Activated CD4-positive, alpha-beta T cell treated with anti-CD3 and anti-CD28 coated beads for 1 hour (primary cell): Measurements from ENCODE around the gene TLN1.

Experiments
- DNase-seq: peaks from one replicate; pipeline ENCODE4 v3.0.0-alpha.2; 2020

TLN1 gene

GRCh38 chr9:35681341-35682002, 50.5 kb downstream of the TLN1 start:
- DNase-seq: no peak

- no peak for DNase-seq
These were observed 51.5 kb downstream of the TLN1 start for GRCh38 chr9:35680331-35681105.

- no peak for DNase-seq
These were observed 52.1 kb downstream of the TLN1 start for GRCh38 chr9:35679766-35680330.

DNA sequence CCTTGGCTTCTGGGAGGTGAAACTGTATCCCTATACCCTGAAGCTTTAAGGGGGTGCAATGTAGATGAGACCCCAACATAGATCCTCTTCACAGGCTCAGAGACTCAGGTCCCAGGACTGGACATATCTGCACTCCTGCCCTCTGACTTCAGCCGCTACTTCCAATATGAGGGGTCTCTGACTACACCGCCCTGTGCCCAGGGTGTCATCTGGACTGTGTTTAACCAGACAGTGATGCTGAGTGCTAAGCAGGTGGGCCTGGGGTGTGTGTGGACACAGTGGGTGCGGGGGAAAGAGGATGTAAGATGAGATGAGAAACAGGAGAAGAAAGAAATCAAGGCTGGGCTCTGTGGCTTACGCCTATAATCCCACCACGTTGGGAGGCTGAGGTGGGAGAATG, 52.9 kb downstream of the TLN1 start:
- DNase-seq: no peak

DNA sequence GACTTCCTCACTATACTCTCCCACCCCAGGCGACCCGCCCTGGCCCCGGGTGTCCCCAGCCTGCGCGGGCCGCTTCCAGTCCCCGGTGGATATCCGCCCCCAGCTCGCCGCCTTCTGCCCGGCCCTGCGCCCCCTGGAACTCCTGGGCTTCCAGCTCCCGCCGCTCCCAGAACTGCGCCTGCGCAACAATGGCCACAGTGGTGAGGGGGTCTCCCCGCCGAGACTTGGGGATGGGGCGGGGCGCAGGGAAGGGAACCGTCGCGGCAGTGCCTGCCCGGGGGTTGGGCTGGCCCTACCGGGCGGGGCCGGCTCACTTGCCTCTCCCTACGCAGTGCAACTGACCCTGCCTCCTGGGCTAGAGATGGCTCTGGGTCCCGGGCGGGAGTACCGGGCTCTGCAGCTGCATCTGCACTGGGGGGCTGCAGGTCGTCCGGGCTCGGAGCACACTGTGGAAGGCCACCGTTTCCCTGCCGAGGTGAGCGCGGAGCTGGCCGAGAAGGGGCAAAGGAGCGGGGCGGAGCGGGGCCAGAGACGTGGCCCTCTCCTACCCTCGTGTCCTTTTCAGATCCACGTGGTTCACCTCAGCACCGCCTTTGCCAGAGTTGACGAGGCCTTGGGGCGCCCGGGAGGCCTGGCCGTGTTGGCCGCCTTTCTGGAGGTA, 56.1 kb downstream of the TLN1 start:
- no peak for DNase-seq

DNA sequence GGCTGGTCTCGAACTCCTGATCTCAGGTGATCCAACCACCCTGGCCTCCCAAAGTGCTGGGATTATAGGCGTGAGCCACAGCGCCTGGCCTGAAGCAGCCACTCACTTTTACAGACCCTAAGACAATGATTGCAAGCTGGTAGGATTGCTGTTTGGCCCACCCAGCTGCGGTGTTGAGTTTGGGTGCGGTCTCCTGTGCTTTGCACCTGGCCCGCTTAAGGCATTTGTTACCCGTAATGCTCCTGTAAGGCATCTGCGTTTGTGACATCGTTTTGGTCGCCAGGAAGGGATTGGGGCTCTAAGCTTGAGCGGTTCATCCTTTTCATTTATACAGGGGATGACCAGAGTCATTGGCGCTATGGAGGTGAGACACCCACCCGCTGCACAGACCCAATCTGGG, 56.8 kb downstream of the TLN1 start:
- DNase-seq: no peak

DNA sequence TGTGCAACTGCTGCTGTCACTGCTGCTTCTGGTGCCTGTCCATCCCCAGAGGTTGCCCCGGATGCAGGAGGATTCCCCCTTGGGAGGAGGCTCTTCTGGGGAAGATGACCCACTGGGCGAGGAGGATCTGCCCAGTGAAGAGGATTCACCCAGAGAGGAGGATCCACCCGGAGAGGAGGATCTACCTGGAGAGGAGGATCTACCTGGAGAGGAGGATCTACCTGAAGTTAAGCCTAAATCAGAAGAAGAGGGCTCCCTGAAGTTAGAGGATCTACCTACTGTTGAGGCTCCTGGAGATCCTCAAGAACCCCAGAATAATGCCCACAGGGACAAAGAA, 58.0 kb downstream of the TLN1 start:
- DNase-seq: no peak

DNA sequence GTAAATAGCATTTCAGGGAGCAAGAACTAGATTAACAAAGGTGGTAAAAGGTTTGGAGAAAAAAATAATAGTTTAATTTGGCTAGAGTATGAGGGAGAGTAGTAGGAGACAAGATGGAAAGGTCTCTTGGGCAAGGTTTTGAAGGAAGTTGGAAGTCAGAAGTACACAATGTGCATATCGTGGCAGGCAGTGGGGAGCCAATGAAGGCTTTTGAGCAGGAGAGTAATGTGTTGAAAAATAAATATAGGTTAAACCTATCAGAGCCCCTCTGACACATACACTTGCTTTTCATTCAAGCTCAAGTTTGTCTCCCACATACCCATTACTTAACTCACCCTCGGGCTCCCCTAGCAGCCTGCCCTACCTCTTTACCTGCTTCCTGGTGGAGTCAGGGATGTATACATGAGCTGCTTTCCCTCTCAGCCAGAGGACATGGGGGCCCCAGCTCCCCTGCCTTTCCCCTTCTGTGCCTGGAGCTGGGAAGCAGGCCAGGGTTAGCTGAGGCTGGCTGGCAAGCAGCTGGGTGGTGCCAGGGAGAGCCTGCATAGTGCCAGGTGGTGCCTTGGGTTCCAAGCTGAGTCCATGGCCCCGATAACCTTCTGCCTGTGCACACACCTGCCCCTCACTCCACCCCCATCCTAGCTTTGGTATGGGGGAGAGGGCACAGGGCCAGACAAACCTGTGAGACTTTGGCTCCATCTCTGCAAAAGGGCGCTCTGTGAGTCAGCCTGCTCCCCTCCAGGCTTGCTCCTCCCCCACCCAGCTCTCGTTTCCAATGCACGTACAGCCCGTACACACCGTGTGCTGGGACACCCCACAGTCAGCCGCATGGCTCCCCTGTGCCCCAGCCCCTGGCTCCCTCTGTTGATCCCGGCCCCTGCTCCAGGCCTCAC, 58.6 kb downstream of the TLN1 start, which contains the start of gene CA9:
Gene CA9 (plus strand): TSS at position 797 of the 893 bp plus-strand sequence. CDS start 32 bp downstream, at position 829.
- no peak for DNase-seq

DNA sequence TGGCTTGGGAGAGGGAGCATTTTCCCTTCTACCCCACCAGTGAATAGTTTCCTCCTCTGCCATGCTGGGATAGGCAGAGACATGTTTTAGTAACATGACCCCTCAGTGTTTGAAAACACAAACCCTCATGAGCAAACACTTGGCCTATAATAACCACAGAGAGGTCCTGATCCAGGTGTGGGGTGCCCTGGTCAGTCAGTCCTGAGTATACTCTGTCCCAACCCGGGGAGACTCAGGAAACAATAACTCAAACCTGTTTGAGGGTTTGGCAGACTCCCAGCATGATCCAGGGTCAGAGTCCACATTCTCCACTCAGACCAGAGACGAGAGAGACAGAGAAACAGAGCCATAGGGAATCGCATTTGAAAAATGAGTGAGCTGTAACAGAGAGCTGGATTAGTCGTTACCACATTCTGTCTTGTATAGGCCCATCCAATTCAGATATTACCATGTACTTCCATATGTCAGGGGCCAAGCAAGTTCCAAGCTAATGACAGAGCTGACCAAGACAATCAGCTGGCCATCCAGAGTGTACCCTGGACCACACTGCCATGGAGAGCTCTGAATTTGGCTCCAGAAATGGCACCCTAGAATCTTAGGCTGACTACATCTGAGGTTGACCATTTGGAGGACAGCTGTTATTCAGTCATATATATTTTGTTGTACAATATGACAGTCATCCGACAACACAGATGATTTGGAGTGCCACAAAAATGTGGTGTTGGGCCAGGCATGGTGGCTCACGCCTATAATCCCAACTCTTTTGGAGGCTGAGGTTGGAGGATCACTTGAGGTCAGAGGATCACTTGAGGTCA, 62.5 kb downstream of the TLN1 start:
- DNase-seq: no peak

DNA sequence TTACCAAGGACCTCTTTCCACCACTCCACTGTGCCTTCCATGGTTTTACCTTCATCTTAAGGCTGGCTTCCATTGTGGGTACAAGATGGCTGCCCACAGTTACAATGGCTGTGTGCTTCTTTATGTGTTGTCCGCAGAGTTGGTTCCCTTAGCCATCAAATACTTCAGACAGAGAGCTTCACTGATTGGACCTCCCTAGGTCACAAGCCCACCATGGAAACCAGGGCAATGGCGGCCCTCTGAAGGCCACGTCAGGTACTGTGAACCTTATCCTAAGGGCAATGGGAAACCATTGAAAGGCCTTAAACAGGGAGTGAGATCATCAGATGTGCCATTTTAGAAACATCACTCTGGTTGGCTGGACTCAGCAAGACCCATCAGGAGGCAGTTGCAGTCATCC, 64.1 kb downstream of the TLN1 start:
- no peak for DNase-seq

DNA sequence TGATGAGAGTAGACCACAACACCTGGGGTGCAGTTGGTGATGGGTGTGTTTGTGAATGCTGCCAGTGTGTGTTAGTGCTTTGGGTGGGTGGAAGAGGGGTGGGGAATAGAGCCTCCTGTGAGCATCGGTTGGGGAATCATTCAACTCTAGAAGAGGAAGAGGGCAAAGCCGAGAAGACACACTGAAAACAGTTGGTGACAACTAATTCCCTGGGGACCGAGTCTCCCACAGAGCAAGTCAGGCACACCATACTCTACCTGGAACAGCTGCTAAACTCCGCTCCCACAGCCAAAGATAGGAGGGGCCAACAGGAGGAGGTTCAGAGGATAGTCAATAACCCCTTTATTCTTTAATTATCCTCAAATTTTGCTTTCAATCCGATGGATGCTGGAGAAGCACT, 65.4 kb downstream of the TLN1 start:
- DNase-seq: no peak

DNA sequence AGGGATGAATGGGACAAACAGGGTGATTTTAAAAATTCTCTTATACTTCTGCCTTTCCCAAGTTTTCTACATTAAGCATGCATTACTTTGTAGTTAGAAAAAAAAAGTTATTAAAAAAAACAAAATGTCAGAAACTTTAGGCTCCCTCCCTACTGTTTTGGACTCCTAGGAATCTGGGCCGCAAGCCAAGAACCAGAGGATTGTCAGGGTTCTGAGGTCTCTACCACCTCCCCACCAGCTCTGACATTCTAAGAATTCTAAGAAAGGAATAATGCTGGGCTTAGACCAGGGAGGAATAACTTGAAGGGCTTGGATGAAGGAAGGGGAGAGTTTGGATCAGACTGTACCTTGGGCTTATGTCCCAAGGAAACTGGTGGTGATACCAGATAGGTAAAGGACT, 66.0 kb downstream of the TLN1 start:
- no peak for DNase-seq

GRCh38 chr9:35665471-35665818, 66.5 kb downstream of the TLN1 start:
- DNase-seq: no peak

GRCh38 chr9:35664531-35665470, 67.2 kb downstream of the TLN1 start, which contains the start of gene ARHGEF39:
Gene ARHGEF39, minus strand, starts transcription at chr9:35665195. Its CDS starts 26 bp downstream, at chr9:35665169.
- DNase-seq: no peak

DNA sequence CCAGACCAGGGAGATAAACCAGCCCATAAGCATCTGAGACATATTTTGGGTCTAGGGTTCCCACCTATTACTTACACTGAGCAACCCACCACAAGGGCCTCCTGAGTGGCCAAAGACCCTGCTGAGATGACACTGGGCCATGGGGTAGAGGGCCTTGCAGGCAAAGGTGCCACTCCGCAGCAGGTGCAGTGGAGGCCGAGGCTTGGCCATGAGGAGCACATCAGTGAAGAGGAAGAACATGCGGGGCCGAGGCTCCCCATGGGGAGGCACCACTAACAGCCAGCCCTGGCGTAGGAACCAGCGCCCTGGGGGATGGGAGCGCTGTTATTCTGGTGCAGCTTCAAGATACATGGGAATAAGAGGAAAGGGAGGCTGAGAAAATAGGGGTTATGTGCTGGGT, 69.6 kb downstream of the TLN1 start:
- DNase-seq: no peak

DNA sequence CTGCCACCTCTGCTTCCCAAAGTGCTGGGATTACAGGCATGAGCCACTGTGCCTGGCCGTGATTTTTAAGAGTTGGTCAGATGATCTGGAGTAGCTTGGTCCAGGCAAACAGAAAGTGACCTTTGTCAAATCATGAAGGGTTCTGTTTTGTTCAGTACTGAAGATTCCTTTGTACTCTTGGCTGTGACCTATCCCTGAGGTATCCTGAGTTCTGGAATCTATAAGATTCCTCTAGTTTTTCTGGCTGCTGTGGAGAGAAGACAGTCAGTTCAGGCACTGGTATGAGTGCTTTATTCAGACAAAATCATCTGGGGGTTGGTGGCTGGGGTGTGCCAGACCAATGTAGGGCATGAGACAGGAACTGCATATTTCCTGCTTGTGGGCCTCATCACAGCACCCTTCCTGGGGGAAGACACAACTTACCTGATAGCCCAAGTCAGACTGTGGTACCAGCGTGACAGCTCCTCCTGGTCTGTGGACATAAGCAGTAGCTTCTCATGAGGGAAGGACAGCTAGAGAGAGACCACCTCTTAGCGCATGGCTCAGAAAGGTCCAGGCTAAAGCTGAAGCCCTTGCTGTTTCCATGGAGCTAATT, 70.1 kb downstream of the TLN1 start:
- DNase-seq: no peak

GRCh38 chr9:35660966-35661415, 71.0 kb downstream of the TLN1 start:
- DNase-seq: no peak

GRCh38 chr9:35659340-35659739, 72.7 kb downstream of the TLN1 start:
- DNase-seq: no peak

DNA sequence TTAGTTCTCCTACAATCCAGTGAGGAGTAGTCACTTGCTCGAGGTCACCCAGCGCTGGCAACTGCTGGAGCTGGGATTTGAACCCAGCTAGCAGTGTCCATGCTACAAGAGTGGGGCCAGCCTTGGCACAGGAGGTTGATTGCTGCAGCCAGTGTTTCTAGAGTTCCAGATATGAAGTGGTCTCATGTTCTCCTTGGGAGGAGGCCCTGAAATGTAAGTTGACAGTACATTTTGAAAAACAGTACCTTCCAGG, 73.1 kb downstream of the TLN1 start:
- DNase-seq: no peak
